IMR-90 (cell line): Measurements from ENCODE around the gene MTUS2. TPM values are rescaled to one million over a fixed set of nuclear protein-coding genes. Genes with fewer than 3 reads are reported as not detected.

Experiments used
- ATAC-seq: fragments of 200-7000 bp; cut with Tn5 transposase; 2 replicates; pipeline ENCODE4 v1.9.1; 2020; ENCODE audit warnings: low read depth, mild to moderate bottlenecking, moderate library complexity
- BruUV-seq: library from RNA; stranded (reverse); fragments of 400-500 nt; replicated peaks from 2 replicates; lab custom pipeline; 2021; lab: Mats Ljungman, UMichigan
- CTCF ChIA-PET: fragments of 300-600 bp; formaldehyde crosslinking; extraction: SDS; loops from one replicate; lab custom pipeline; 2021; ENCODE audit warnings: antibody characterized with exemption; lab: Yijun Ruan, JAX
- POLR2A ChIA-PET: fragments of 300-600 bp; sonication (Branson Sonifier 250); formaldehyde crosslinking; loops from one replicate; lab custom pipeline; 2022; ENCODE audit warnings: antibody characterized with exemption; ENCODE audit not compliant: unreplicated experiment; lab: Charles Lee
- DNase-seq: peaks from one replicate; pipeline ENCODE4 v3.0.0; 2013
- H2AFZ ChIP-seq: replicated peaks from 2 replicates; pipeline ENCODE3; 2013; ENCODE audit warnings: low read length, mild to moderate bottlenecking; ENCODE audit not compliant: poor library complexity
- H2AK5ac ChIP-seq: 2 replicates; pipeline ENCODE4 v1.6.1; 2013; ENCODE audit warnings: low read depth, low read length, inconsistent platforms
- H2AK9ac ChIP-seq: replicated peaks from 2 replicates; pipeline ENCODE3; 2013; ENCODE audit warnings: mild to moderate bottlenecking, low read depth, low read length, moderate library complexity; ENCODE audit not compliant: poor library complexity
- H2BK120ac ChIP-seq: 2 replicates; pipeline ENCODE4 v1.6.1; 2013; ENCODE audit warnings: low read depth, low read length, inconsistent platforms
- H2BK15ac ChIP-seq: 3 replicates; pipeline ENCODE4 v1.6.1; 2013; ENCODE audit warnings: low read depth, low read length, inconsistent platforms
- H2BK20ac ChIP-seq: 2 replicates; pipeline ENCODE4 v1.6.1; 2013; ENCODE audit warnings: low read depth, mild to moderate bottlenecking, inconsistent platforms, low read length, moderate library complexity
- H2BK5ac ChIP-seq: 2 replicates; pipeline ENCODE4 v1.6.1; 2013; ENCODE audit warnings: mild to moderate bottlenecking, low read depth, low read length, inconsistent platforms; ENCODE audit not compliant: poor library complexity, severe bottlenecking
- H3K14ac ChIP-seq: replicated peaks from 2 replicates; pipeline ENCODE4 v1.6.1; 2013; ENCODE audit warnings: low read depth, low read length, inconsistent platforms
- H3K18ac ChIP-seq: 2 replicates; pipeline ENCODE4 v1.6.1; 2013; ENCODE audit warnings: low read depth, low read length, control low read depth
- H3K23ac ChIP-seq: 2 replicates; pipeline ENCODE4 v1.6.1; 2013; ENCODE audit warnings: low read depth, low read length, inconsistent platforms
- H3K27ac ChIP-seq: 2 replicates; pipeline ENCODE4 v1.5.1; 2013; ENCODE audit warnings: mild to moderate bottlenecking, control low read depth, low read length; ENCODE audit not compliant: insufficient read depth
- H3K27me3 ChIP-seq: 2 replicates; pipeline ENCODE4 v1.6.1; 2013; ENCODE audit warnings: low read length; ENCODE audit not compliant: control insufficient read depth, insufficient read depth
- H3K36me3 ChIP-seq: 2 replicates; pipeline ENCODE4 v1.6.1; 2013; ENCODE audit warnings: low read length, mixed read lengths; ENCODE audit not compliant: control insufficient read depth, insufficient read depth
- H3K4ac ChIP-seq: 2 replicates; pipeline ENCODE4 v1.6.1; 2013; ENCODE audit warnings: low read depth, low read length, inconsistent platforms
- H3K4me1 ChIP-seq: 2 replicates; pipeline ENCODE4 v1.6.1; 2013; ENCODE audit warnings: low read length, mixed read lengths; ENCODE audit not compliant: control insufficient read depth, insufficient read depth
- H3K4me2 ChIP-seq: 2 replicates; pipeline ENCODE4 v1.6.1; 2013; ENCODE audit warnings: low read depth, mild to moderate bottlenecking, control low read depth, low read length, moderate library complexity
- H3K4me3 ChIP-seq: 2 replicates; pipeline ENCODE4 v1.5.1; 2013; ENCODE audit warnings: low read depth, mild to moderate bottlenecking, control low read depth, low read length, moderate library complexity; ENCODE audit not compliant: insufficient read depth
- H3K56ac ChIP-seq: 2 replicates; pipeline ENCODE4 v1.6.1; 2013; ENCODE audit warnings: low read length, inconsistent platforms; ENCODE audit not compliant: insufficient read depth; ENCODE audit errors: extremely low read depth
- H3K79me1 ChIP-seq, 2 experiments: 2 replicates each; pipeline ENCODE4 v1.6.1; 2013; ENCODE audit warnings: low read length in 2 of 2, inconsistent platforms in 1 of 2, low read depth in 1 of 2
- H3K9ac ChIP-seq: 2 replicates; pipeline ENCODE4 v1.6.1; 2013; ENCODE audit warnings: low read depth, low read length, control low read depth
- H3K9me1 ChIP-seq: 2 replicates; pipeline ENCODE4 v1.6.1; 2013; ENCODE audit warnings: low read length, inconsistent platforms; ENCODE audit not compliant: insufficient read depth
- H3K9me3 ChIP-seq: 2 replicates; pipeline ENCODE4 v1.6.1; 2013; ENCODE audit warnings: low read length; ENCODE audit not compliant: control insufficient read depth, insufficient read depth
- H4K20me1 ChIP-seq: 2 replicates; pipeline ENCODE4 v1.6.1; 2013; ENCODE audit warnings: low read length, inconsistent platforms; ENCODE audit not compliant: insufficient read depth
- H4K5ac ChIP-seq: 2 replicates; pipeline ENCODE4 v1.6.1; 2013; ENCODE audit warnings: mild to moderate bottlenecking, low read depth, low read length, control low read depth
- H4K8ac ChIP-seq, 2 experiments: 2 replicates each; pipeline ENCODE4 v1.6.1; 2013; ENCODE audit warnings: low read depth in 2 of 2, low read length in 2 of 2, control low read depth in 1 of 2, inconsistent platforms in 1 of 2
- H4K91ac ChIP-seq: 2 replicates; pipeline ENCODE4 v1.6.1; 2013; ENCODE audit warnings: low read depth, low read length, inconsistent platforms; ENCODE audit not compliant: insufficient read depth
- BHLHE40 ChIP-seq: fragments of 150-350 bp; IDR thresholded peaks from 2 replicates; pipeline ENCODE4 v1.6.1; 2016; ENCODE audit warnings: mild to moderate bottlenecking, low read depth, low read length
- CEBPB ChIP-seq: IDR thresholded peaks from 2 replicates; pipeline ENCODE4 v1.6.1; 2012; ENCODE audit warnings: low read depth, low read length, improper control_type of control experiment
- RCOR1 ChIP-seq: IDR thresholded peaks from 2 replicates; pipeline ENCODE4 v1.6.1; 2012; ENCODE audit warnings: mild to moderate bottlenecking, low read length, improper control_type of control experiment; ENCODE audit not compliant: insufficient replicate concordance
- RFX5 ChIP-seq: IDR thresholded peaks from 2 replicates; pipeline ENCODE4 v1.8.0; 2012; ENCODE audit warnings: low read depth, mild to moderate bottlenecking, low read length, moderate library complexity
- SMC3 ChIP-seq: fragments of 150-350 bp; IDR thresholded peaks from 2 replicates; pipeline ENCODE4 v1.6.1; 2016; ENCODE audit warnings: low read depth, mild to moderate bottlenecking, antibody characterized with exemption, low read length, moderate library complexity
- USF2 ChIP-seq: fragments of 150-350 bp; IDR thresholded peaks from 2 replicates; pipeline ENCODE4 v1.6.1; 2017; ENCODE audit warnings: mild to moderate bottlenecking, antibody characterized with exemption, low read length, low read depth
- WGBS, 2 experiments: methylation state at CpG; one replicate each; pipeline versions ENCODE4 v1.1.5 to v1.1.7; 2013; ENCODE audit warnings: missing lambda C conversion rate in 2 of 2; ENCODE audit not compliant: insufficient read length in 1 of 2; ENCODE audit errors: extremely low coverage in 2 of 2; 5-methylcytosine and 5-hydroxymethylcytosine counted together
- dilution Hi-C: fragments of 300-500 bp; cut with HindIII; formaldehyde crosslinking; loops from one replicate; pipeline ENCODE4 v1.14.3; 2018; ENCODE audit warnings: low sequenced_read_pairs; ENCODE audit not compliant: unreplicated experiment
- in situ Hi-C: fragments of 300-500 bp; cut with MboI; formaldehyde crosslinking; loops from 3 replicates; pipeline ENCODE4 v1.14.3; 2019; ENCODE audit warnings: low sequenced_read_pairs, inconsistent platforms, mixed read lengths
- intact Hi-C: fragments of 100-400 bp; cut with micrococcal nuclease; formaldehyde crosslinking; loops from 2 replicates; pipeline ENCODE4 v1.10.0; 2022
- polyA plus RNA-seq, 3 experiments: library from polyadenylated mRNA; depleted of rRNA; stranded (reverse); fragments of >200 nt; gene quantifications; 2 replicates each; pipeline ENCODE4 v1.2.3, GENCODE V29; 2012; ENCODE audit warnings: low replicate concordance in 1 of 3
- total RNA-seq: library from RNA; depleted of rRNA; stranded (reverse); fragments of >200 nt; gene quantifications from 2 replicates; pipeline ENCODE4 v1.2.3, GENCODE V29; 2012

The MTUS2 gene
- total and polyA plus RNA-seq, 2 of the 4 experiments (the other 2 are of a cell fraction) = under 0.01 to 0.02 TPM

GRCh38 chr13:28849441-28849840, 29.3 kb downstream of the MTUS2 start:
- no peak overlapping the region for H4K5ac ChIP-seq
- no TSS peak for BruUV-seq
- no peak overlapping the region for H3K4ac ChIP-seq
- no peak overlapping the region for H4K91ac ChIP-seq
- dilution Hi-C loops (no loop called here), intact Hi-C loops (no loop called here), in situ Hi-C loops (no loop called here)
- no peaks in the 10 kb centered on the region for H3K36me3 ChIP-seq
- no peak overlapping the region for H2BK5ac ChIP-seq
- no peak overlapping the region for H3K56ac ChIP-seq
- no peak overlapping the region for H3K23ac ChIP-seq
- POLR2A ChIA-PET = no interaction called here
- no peaks in the 10 kb centered on the region for H3K4me1 ChIP-seq
- no peak overlapping the region for H2BK120ac ChIP-seq
- no peak for DNase-seq
- no peaks in the 10 kb centered on the region for H3K9me3 ChIP-seq
- no peak overlapping the region for H4K8ac ChIP-seq
- no peak overlapping the region for H2AK5ac ChIP-seq
- CTCF ChIA-PET = interaction anchor here (0.8 kb wide), 1 partner anchor 11 kb away, joined by 3 read pairs; no protein-coding TSS in a partner anchor
- no peaks in the 10 kb centered on the region for H3K27me3 ChIP-seq
- 39% methylated on average over 3 of the region's 3 CpGs; no CpG with 5 or more reads in 1 of the 2 experiments for WGBS, 2 experiments
- H4K20me1 ChIP-seq = no peaks in the 10 kb centered on the region
- TF ChIP-seq SMC3 (no peak), RFX5 (no peak), BHLHE40 (no peak), CEBPB (no peak), RCOR1 (no peak), USF2 (no peak)
- no peak overlapping the region for H3K4me2 ChIP-seq
- no peaks in the 10 kb centered on the region for H3K9me1 ChIP-seq
- H3K4me3 ChIP-seq = no peak overlapping the region
- no peak overlapping the region for H3K9ac ChIP-seq
- H3K18ac ChIP-seq = no peak overlapping the region
- H3K14ac ChIP-seq = no peak overlapping the region
- no peak overlapping the region for H2AK9ac ChIP-seq
- ATAC-seq = no peak
- no peak overlapping the region for H3K27ac ChIP-seq
- no peak overlapping the region for H2BK15ac ChIP-seq
- H2AFZ ChIP-seq = no peak overlapping the region
- no peaks in the 10 kb centered on the region for H3K79me1 ChIP-seq
- no peak overlapping the region for H2BK20ac ChIP-seq
